Naive thymus-derived CD4-positive, alpha-beta T cell (primary cell): ENCODE data around the gene CDYL. TPM values are rescaled to one million over a fixed set of nuclear protein-coding genes. Genes with fewer than 3 reads are reported as not detected.

Experiments
- ATAC-seq: fragments of 150-1000 bp; cut with Tn5 transposase; 2 replicates; pipeline ENCODE4 v1.10.0; 2021; ENCODE audit warnings: mild to moderate bottlenecking, moderate library complexity
- CTCF ChIA-PET: fragments of 350-600 bp; sonication (Branson Sonifier 250); formaldehyde crosslinking; loops from one replicate; lab custom pipeline; 2021; ENCODE audit warnings: antibody characterized with exemption; lab: Charles Lee
- POLR2A ChIA-PET: fragments of 350-600 bp; sonication (Branson Sonifier 250); formaldehyde crosslinking; loops from one replicate; lab custom pipeline; 2021; ENCODE audit warnings: antibody characterized with exemption, inconsistent platforms; lab: Charles Lee
- DNase-seq, 9 donors: peaks; one replicate each; pipeline versions ENCODE4 v3.0.0 to v3.0.0-alpha.2; 2020 to 2022; ENCODE audit warnings: mixed read lengths in 1 of 9
- H3K27ac ChIP-seq: one replicate; pipeline ENCODE4 v1.7.0; 2013; ENCODE audit warnings: mild to moderate bottlenecking, low read depth, low read length, moderate library complexity
- H3K27me3 ChIP-seq, 2 donors: one replicate each; pipeline ENCODE4 v1.7.0; 2013; ENCODE audit warnings: low read length in 2 of 2, mild to moderate bottlenecking in 2 of 2, moderate library complexity in 2 of 2; ENCODE audit not compliant: control insufficient read depth in 2 of 2, insufficient read depth in 2 of 2
- H3K36me3 ChIP-seq, 3 experiments: 1 replicate in 2 of 3; 2 replicates in 1 of 3; pipeline ENCODE4 v1.7.0; 2013; ENCODE audit warnings: low read length in 3 of 3, mild to moderate bottlenecking in 3 of 3, moderate library complexity in 1 of 3; ENCODE audit not compliant: insufficient read depth in 3 of 3, control insufficient read depth in 2 of 3
- H3K4me1 ChIP-seq, 2 donors: one replicate each; pipeline ENCODE4 v1.7.0; 2013; ENCODE audit warnings: low read length in 2 of 2, mild to moderate bottlenecking in 2 of 2, moderate library complexity in 1 of 2; ENCODE audit not compliant: control insufficient read depth in 2 of 2, insufficient read depth in 2 of 2
- H3K4me3 ChIP-seq: 2 replicates; pipeline ENCODE4 v1.7.0; 2013; ENCODE audit warnings: mild to moderate bottlenecking, low read length
- H3K9me3 ChIP-seq, 3 experiments: 1 replicate in 2 of 3; 2 replicates in 1 of 3; pipeline ENCODE4 v1.7.0; 2013; ENCODE audit warnings: low read length in 3 of 3; ENCODE audit not compliant: control insufficient read depth in 2 of 3
- H3K27ac Mint-ChIP-seq, 9 donors: one replicate each; pipeline ENCODE4 v1.8.0; 2020 to 2022; ENCODE audit warnings: mixed read lengths in 9 of 9, mild to moderate bottlenecking in 8 of 9, moderate library complexity in 5 of 9, inconsistent platforms in 2 of 9
- H3K27me3 Mint-ChIP-seq, 5 donors: one replicate each; pipeline ENCODE4 v1.8.0; 2021 to 2022; ENCODE audit warnings: mixed read lengths in 5 of 5, mild to moderate bottlenecking in 1 of 5
- H3K36me3 Mint-ChIP-seq, 5 donors: one replicate each; pipeline ENCODE4 v1.8.0; 2020 to 2022; ENCODE audit warnings: mixed read lengths in 5 of 5, mild to moderate bottlenecking in 3 of 5, inconsistent platforms in 1 of 5
- H3K4me1 Mint-ChIP-seq, 7 donors: one replicate each; pipeline ENCODE4 v1.8.0; 2020 to 2022; ENCODE audit warnings: mixed read lengths in 7 of 7, mild to moderate bottlenecking in 3 of 7, inconsistent platforms in 1 of 7
- H3K4me3 Mint-ChIP-seq, 10 donors: one replicate each; pipeline ENCODE4 v1.8.0; 2020 to 2022; ENCODE audit warnings: mild to moderate bottlenecking in 10 of 10, mixed read lengths in 10 of 10, moderate library complexity in 6 of 10, inconsistent platforms in 2 of 10
- H3K9me3 Mint-ChIP-seq, 11 donors: one replicate each; pipeline ENCODE4 v1.8.0; 2020 to 2022; ENCODE audit warnings: mixed read lengths in 11 of 11, mild to moderate bottlenecking in 4 of 11, inconsistent platforms in 1 of 11, moderate library complexity in 1 of 11
- intact Hi-C, 2 donors: fragments of 100-400 bp; cut with micrococcal nuclease; formaldehyde crosslinking; loops; one replicate each; pipeline ENCODE4 v1.15.1; 2023
- polyA plus RNA-seq, 2 donors: library from polyadenylated mRNA; unstranded; fragments of 300-500 nt; fragmentation: Illumina TruSeq; gene quantifications; one replicate each; pipeline ENCODE4 v1.2.3, GENCODE V29; 2021
- total RNA-seq, 6 experiments: library from RNA in 5 of 6; stranded (reverse) in 5 of 6; gene quantifications; 1 replicate in 5 of 6; 2 replicates in 1 of 6; pipeline ENCODE4 v1.2.3 and lab custom pipeline; 2021 to 2026

The CDYL gene
- total and polyA plus RNA-seq, 7 experiments from 2014 or later: 3.6 to 43.3 (median 32.3) TPM

DNA sequence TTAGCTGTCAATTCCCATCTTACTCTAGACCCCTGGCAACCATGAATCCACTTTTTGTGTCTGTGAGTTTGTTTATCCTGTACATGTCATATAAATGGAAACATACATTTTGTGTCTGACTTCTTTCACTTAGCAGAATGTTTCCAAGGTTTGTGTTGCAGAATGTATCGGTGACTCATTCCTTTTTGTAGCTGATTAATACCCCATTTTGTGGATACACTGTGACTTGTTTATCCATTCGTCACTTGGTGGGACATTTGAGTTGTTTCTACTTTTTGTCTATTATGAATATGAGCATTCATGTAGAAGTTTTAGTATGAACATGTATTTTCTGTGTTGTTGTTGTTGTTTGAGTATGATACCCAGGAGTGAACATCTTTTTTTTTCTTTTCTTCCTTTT is 21.4 kb downstream of the CDYL start:
- peaks cover 0 to 5% (median 0%) of the 10 kb centered on the region in 3 experiments for H3K9me3 ChIP-seq
- ATAC-seq (no peak), DNase-seq (no peak)
- Mint-ChIP-seq H3K9me3 (peaks cover 0 to 32% (median 8%) of the 10 kb centered on the region in 11 donors), H3K36me3 (peaks cover 4 to 10% (median 7%) of the 10 kb centered on the region in 5 donors), H3K4me3 (no peak overlapping the region), H3K4me1 (peaks cover 21 to 59% (median 44%) of the 10 kb centered on the region in 7 donors), H3K27me3 (no peaks in the 10 kb centered on the region), H3K27ac (peak overlapping the region in 1 of 9 donors; percentile 42)
- intact Hi-C loops: no loop called here
- POLR2A ChIA-PET: no interaction called here
- CTCF ChIA-PET: interaction anchor here (0.7 kb wide), 1 partner anchor 25 kb away, joined by 3 read pairs; no protein-coding TSS in a partner anchor
- no peaks in the 10 kb centered on the region for H3K4me1 ChIP-seq
- no peak overlapping the region for H3K27ac ChIP-seq
- H3K27me3 ChIP-seq: no peaks in the 10 kb centered on the region
- H3K36me3 ChIP-seq: no peaks in the 10 kb centered on the region
- no peak overlapping the region for H3K4me3 ChIP-seq

DNA sequence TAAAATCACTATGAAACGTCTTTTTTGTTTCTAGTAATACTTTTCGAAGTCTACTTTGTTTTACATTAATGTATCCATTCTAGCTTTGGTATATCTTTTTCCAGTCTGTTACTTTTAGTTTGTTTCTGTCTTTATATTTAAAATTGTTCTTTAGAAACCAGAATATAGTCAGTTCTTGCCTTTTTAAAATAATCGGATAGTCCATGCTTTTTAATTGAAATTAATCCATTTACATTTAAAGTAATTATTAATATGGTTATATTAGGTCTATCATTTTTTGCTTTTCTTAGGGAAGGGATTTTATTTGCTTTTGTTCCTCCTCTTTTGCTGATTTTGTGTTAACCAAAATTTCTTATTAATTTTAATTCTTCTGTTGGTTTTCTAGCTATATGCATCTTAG is 23.7 kb downstream of the CDYL start:
- CTCF ChIA-PET: interaction anchor here (0.6 kb wide), 1 partner anchor 40 kb away, joined by 3 read pairs; no protein-coding TSS in a partner anchor
- H3K4me3 ChIP-seq: no peak overlapping the region
- POLR2A ChIA-PET: interaction anchor here (0.7 kb wide), 1 partner anchor 225 kb away, joined by 3 read pairs; no protein-coding TSS in a partner anchor
- intact Hi-C loops: loop anchor here in 1 of 2 donors (2.0 kb wide), 1 partner anchor 17 kb away; no protein-coding TSS in a partner anchor
- Mint-ChIP-seq H3K27ac (no peak overlapping the region), H3K4me1 (peaks cover 24 to 82% (median 65%) of the 10 kb centered on the region in 7 donors), H3K9me3 (peaks cover 0 to 32% (median 8%) of the 10 kb centered on the region in 11 donors), H3K27me3 (no peaks in the 10 kb centered on the region), H3K4me3 (no peak overlapping the region), H3K36me3 (peaks cover 4 to 10% (median 7%) of the 10 kb centered on the region in 5 donors)
- H3K9me3 ChIP-seq: peaks cover 0 to 5% (median 0%) of the 10 kb centered on the region in 3 experiments
- DNase-seq: no peak
- no peaks in the 10 kb centered on the region for H3K36me3 ChIP-seq
- H3K27ac ChIP-seq: no peak overlapping the region
- H3K27me3 ChIP-seq: no peaks in the 10 kb centered on the region
- no peak for ATAC-seq
- H3K4me1 ChIP-seq: peaks cover 0 to 3% of the 10 kb centered on the region in 2 donors

DNA sequence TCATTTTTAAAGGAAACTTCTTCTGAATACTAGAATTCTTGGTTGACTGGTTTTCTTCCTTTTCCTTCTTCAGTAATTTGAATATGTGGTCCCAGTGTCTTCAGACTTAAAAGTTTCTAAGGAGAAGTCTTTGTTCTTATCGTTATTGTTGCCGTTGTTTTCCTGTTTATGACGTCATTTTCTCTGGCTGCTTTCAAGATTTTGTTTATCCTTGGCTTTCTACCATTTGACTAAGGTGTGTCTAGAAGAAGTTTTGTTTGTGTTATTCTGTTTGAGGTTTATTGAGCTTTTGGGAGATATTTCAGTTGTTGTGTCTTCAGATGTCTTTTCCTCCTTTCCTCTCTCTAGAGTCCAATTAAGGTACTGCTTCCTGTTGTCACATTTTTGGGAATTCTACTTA is 24.5 kb downstream of the CDYL start:
- no peak overlapping the region for H3K27ac ChIP-seq
- peaks cover 0 to 3% of the 10 kb centered on the region in 2 donors for H3K4me1 ChIP-seq
- no peaks in the 10 kb centered on the region for H3K27me3 Mint-ChIP-seq
- intact Hi-C loops: no loop called here
- POLR2A ChIA-PET: no interaction called here
- no peak overlapping the region for H3K4me3 ChIP-seq
- peaks cover 4 to 10% (median 7%) of the 10 kb centered on the region in 5 donors for H3K36me3 Mint-ChIP-seq
- H3K4me1 Mint-ChIP-seq: peaks cover 24 to 84% (median 73%) of the 10 kb centered on the region in 7 donors
- peaks cover 0 to 32% (median 8%) of the 10 kb centered on the region in 11 donors for H3K9me3 Mint-ChIP-seq
- no peaks in the 10 kb centered on the region for H3K27me3 ChIP-seq
- peaks cover 0 to 5% (median 0%) of the 10 kb centered on the region in 3 experiments for H3K9me3 ChIP-seq
- ATAC-seq (no peak), DNase-seq (no peak)
- H3K36me3 ChIP-seq: no peaks in the 10 kb centered on the region
- peak overlapping the region in 1 of 9 donors; percentile 46 for H3K27ac Mint-ChIP-seq
- H3K4me3 Mint-ChIP-seq: peak overlapping the region in 2 of 10 donors; percentile 9 to 49
- CTCF ChIA-PET: no interaction called here

- Mint-ChIP-seq H3K27ac (peak overlapping the region in 5 of 9 donors; percentile 0 to 68 (median 46)), H3K36me3 (peaks cover 4 to 10% (median 9%) of the 10 kb centered on the region in 5 donors), H3K4me3 (peak overlapping the region in 6 of 10 donors; percentile 4 to 49 (median 30)), H3K27me3 (no peaks in the 10 kb centered on the region), H3K9me3 (peaks cover 0 to 32% (median 8%) of the 10 kb centered on the region in 11 donors), H3K4me1 (peaks cover 24 to 88% (median 82%) of the 10 kb centered on the region in 7 donors)
- H3K27me3 ChIP-seq: no peaks in the 10 kb centered on the region
- intact Hi-C loops: no loop called here
- no peak overlapping the region for H3K4me3 ChIP-seq
- DNase-seq: no peak
- H3K4me1 ChIP-seq: peaks cover 0 to 3% of the 10 kb centered on the region in 2 donors
- CTCF ChIA-PET: no interaction called here
- POLR2A ChIA-PET: no interaction called here
- no peak overlapping the region for H3K27ac ChIP-seq
- peak; percentile 84 for ATAC-seq
- peaks cover 0 to 5% (median 0%) of the 10 kb centered on the region in 3 experiments for H3K9me3 ChIP-seq
- no peaks in the 10 kb centered on the region for H3K36me3 ChIP-seq
Measured at GRCh38 chr6:4801491-4802110, 25.4 kb downstream of the CDYL start.

DNA sequence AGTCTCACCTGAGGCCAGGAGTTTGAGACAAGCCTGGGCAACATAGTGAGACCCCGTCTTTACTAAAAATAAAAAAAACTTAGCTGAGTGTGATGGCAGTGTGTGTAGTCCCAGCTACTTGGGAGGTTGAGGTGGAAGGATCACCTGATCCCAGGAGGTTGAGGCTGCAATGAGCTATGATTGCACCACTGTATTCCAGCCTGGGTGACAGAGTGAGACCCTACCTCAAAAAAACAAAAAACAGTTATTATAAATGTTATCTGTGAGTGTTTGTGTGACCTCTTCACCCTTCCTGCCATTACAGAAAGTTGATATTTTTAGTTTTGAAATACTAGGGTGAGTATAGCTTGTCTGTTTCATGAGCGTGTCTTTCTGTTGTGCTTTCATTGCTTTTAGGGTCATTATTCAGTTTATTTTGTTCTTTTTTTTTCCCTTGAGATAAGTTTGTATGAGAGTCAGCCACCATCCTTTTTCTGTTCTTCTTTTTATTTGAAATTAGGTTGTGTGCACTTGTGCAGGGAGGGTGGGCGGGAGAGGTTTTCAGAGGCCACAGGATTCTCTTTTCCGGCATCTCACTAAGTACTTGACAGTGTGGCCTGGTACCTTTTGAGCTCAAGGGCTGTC is 26.2 kb downstream of the CDYL start:
- Histone ChIP-seq H3K4me1 (peaks cover 0 to 3% of the 10 kb centered on the region in 2 donors), H3K36me3 (no peaks in the 10 kb centered on the region), H3K27me3 (no peaks in the 10 kb centered on the region), H3K27ac (no peak overlapping the region), H3K4me3 (no peak overlapping the region), H3K9me3 (peaks cover 0 to 5% (median 0%) of the 10 kb centered on the region in 3 experiments)
- Mint-ChIP-seq H3K27ac (peak overlapping the region in 6 of 9 donors; percentile 4 to 75 (median 66)), H3K4me1 (peaks cover 24 to 86% (median 83%) of the 10 kb centered on the region in 7 donors), H3K27me3 (no peaks in the 10 kb centered on the region), H3K9me3 (peaks cover 0 to 32% (median 8%) of the 10 kb centered on the region in 11 donors), H3K4me3 (peak overlapping the region in 6 of 10 donors; percentile 1 to 49 (median 29)), H3K36me3 (peaks cover 4 to 11% (median 10%) of the 10 kb centered on the region in 5 donors)
- ChIA-PET POLR2A (interaction anchor here (0.6 kb wide), 1 partner anchor 61 kb away, joined by 5 read pairs; no protein-coding TSS in a partner anchor), CTCF (no interaction called here)
- ATAC-seq (no peak), DNase-seq (no peak)
- intact Hi-C loops: no loop called here

- POLR2A ChIA-PET: no interaction called here
- DNase-seq (no peak), ATAC-seq (no peak)
- Mint-ChIP-seq H3K9me3 (peaks cover 0 to 37% (median 8%) of the 10 kb centered on the region in 11 donors), H3K36me3 (peaks cover 4 to 15% (median 14%) of the 10 kb centered on the region in 5 donors), H3K4me1 (peaks cover 24 to 83% (median 80%) of the 10 kb centered on the region in 7 donors), H3K4me3 (peak overlapping the region in 5 of 10 donors; percentile 10 to 49 (median 12)), H3K27ac (peak overlapping the region in 2 of 9 donors; percentile 55 to 63), H3K27me3 (no peaks in the 10 kb centered on the region)
- Histone ChIP-seq H3K27me3 (no peaks in the 10 kb centered on the region), H3K27ac (no peak overlapping the region), H3K36me3 (no peaks in the 10 kb centered on the region), H3K4me1 (peaks cover 0 to 3% of the 10 kb centered on the region in 2 donors), H3K4me3 (no peak overlapping the region), H3K9me3 (peaks cover 0 to 5% (median 0%) of the 10 kb centered on the region in 3 experiments)
- intact Hi-C loops: no loop called here
- CTCF ChIA-PET: interaction anchor here (0.6 kb wide), 2 partner anchors 26 to 295 kb away, joined by 3 read pairs; no protein-coding TSS in a partner anchor
Measured at GRCh38 chr6:4803343-4803744, 27.1 kb downstream of the CDYL start.
